ENCODE results near the gene ERP29. TPM values are rescaled to one million over a fixed set of nuclear protein-coding genes. Genes with fewer than 3 reads are reported as not detected.

ERP29 gene
- total and polyA plus RNA-seq, 2 of the 13 experiments (the other 11 are each of a cell fraction or from before 2014, with no cell fraction given) = 111 to 147 TPM

GRCh38 chr12:112012775-112013600, at the start of gene ERP29, which contains the start of gene TMEM116 (continued):
- TF ChIP-seq ZNF253 (CRISPR knock-in tag; IDR thresholded peaks at IDR 0.05; ENCODE audit: borderline replicate concordance) = no peak
- TF ChIP-seq HBP1 (CRISPR knock-in tag; IDR thresholded peaks at IDR 0.05; ENCODE audit: low read depth) = no peak
- TF ChIP-seq ZNF768 (CRISPR knock-in tag; IDR thresholded peaks at IDR 0.05) = peak; percentile 8; the same call in 1 of the 2 replicates
- TF ChIP-seq REST (IDR thresholded peaks at IDR 0.05; ENCODE audit: borderline replicate concordance in 1 of 2, low read depth in 1 of 2, low read length in 2 of 2) = no peak
- TF ChIP-seq MIER2 (CRISPR knock-in tag; IDR thresholded peaks at IDR 0.05) = peak; percentile 20; the same call in 1 of the 2 replicates
- no peak for TF ChIP-seq ZBTB7B (CRISPR knock-in tag; IDR thresholded peaks at IDR 0.05)
- TF ChIP-seq NFAT5 (CRISPR knock-in tag; IDR thresholded peaks at IDR 0.05) = peak; percentile 69; the same call in 1 of the 2 replicates
- TF ChIP-seq FOXC1 (CRISPR knock-in tag; IDR thresholded peaks at IDR 0.05; ENCODE audit: borderline replicate concordance) = no peak; the same call in 1 of the 2 replicates
- peak; percentile 20; the same call in 1 of the 2 replicates for TF ChIP-seq DNMT3B (CRISPR knock-in tag; conservative IDR thresholded peaks at IDR 0.05)
- no peak for TF ChIP-seq TCF7 (IDR thresholded peaks at IDR 0.05; ENCODE audit: low read depth)
- TF ChIP-seq TOE1 (CRISPR knock-in tag; IDR thresholded peaks at IDR 0.05) = peak; percentile 5; the same call in 1 of the 2 replicates
- TF ChIP-seq GZF1 (CRISPR knock-in tag; IDR thresholded peaks at IDR 0.05) = 0 out of 2 replicates have a peak, but pooled peaks have one; percentile 16
- TF ChIP-seq YEATS4 (CRISPR knock-in tag; IDR thresholded peaks at IDR 0.05; ENCODE audit: borderline replicate concordance) = peak; percentile 56; the same call in 1 of the 2 replicates
- peak; percentile 66; the same call in 1 of the 2 replicates for TF ChIP-seq ZNF782 (CRISPR knock-in tag; IDR thresholded peaks at IDR 0.05; ENCODE audit: borderline replicate concordance)
